ENCODE results near the gene GGT6. TPM values are rescaled to one million over a fixed set of nuclear protein-coding genes. Genes with fewer than 3 reads are reported as not detected.

Gene GGT6
- total RNA-seq (2014; rRNA removed) (not detected in 2 replicates), Bru-seq, nascent RNA (not detected), BruChase-seq, experiment 1, labeled RNA remaining after a 6-hour chase (not detected), BruChase-seq, experiment 2, labeled RNA remaining after a 2-hour chase (not detected)
- long read RNA-seq, result 0 reads

- ChIA-PET CTCF (no interaction called here), POLR2A (ENCODE audit: unreplicated experiment) (no interaction called here)
- no TSS peak for BruUV-seq (replicated peaks)
- Histone ChIP-seq H3F3A (ENCODE audit: low read length, unreplicated experiment) (no peaks in the 10 kb centered on the region), H3K79me2 (ENCODE audit: low read length) (no peaks in the 10 kb centered on the region), H2AFZ (ENCODE audit: low read length) (no peak within 1 kb of the TSS), H3K9me2 (replicated peaks; ENCODE audit: low read length) (no peaks in the 10 kb centered on the region), H3K27ac (ENCODE audit: low read length) (no peak within 1 kb of the TSS), H3K4me3 (ENCODE audit: low read length) (no peak within 1 kb of the TSS), H4K20me1 (ENCODE audit: low read length) (no peaks in the 10 kb centered on the region), H3K27me3 (ENCODE audit: low read length) (no peaks in the 10 kb centered on the region), H3K36me3 (ENCODE audit: low read depth, low read length) (no peaks in the 10 kb centered on the region), H3K9me3 (ENCODE audit: low read length) (no peaks in the 10 kb centered on the region), H3K4me1 (ENCODE audit: insufficient read depth, low read length) (no peaks in the 10 kb centered on the region; the same call in 1 of the 2 replicates), H3K9ac (ENCODE audit: low read length) (no peak within 1 kb of the TSS), H3K4me2 (ENCODE audit: low read length) (no peak within 1 kb of the TSS)
- intact Hi-C loops (cut with micrococcal nuclease), result no loop called here
- DNase-seq (no peak), ATAC-seq (no peak)
- TF ChIP-seq EZH2phosphoT487 (IDR thresholded peaks at IDR 0.05; ENCODE audit: borderline replicate concordance, low read length), result no peak
- TF ChIP-seq EZH2 (IDR thresholded peaks at IDR 0.05; ENCODE audit: low read length, unreplicated experiment), result no peak
- no peak for TF ChIP-seq CTCF (conservative IDR thresholded peaks at IDR 0.05; ENCODE audit: low read depth, low read length)
Observed at GRCh38 chr17:4560421-4560820, at the start of gene GGT6. Gene GGT6 (minus strand): TSS chr17:4560577. CDS start chr17:4560521, 56 bp downstream.

- Histone ChIP-seq H3K9me3 (ENCODE audit: low read length) (no peaks in the 10 kb centered on the region), H3K9me2 (replicated peaks; ENCODE audit: low read length) (no peaks in the 10 kb centered on the region), H4K20me1 (ENCODE audit: low read length) (no peaks in the 10 kb centered on the region), H3K79me2 (ENCODE audit: low read length) (no peaks in the 10 kb centered on the region), H3K36me3 (ENCODE audit: low read depth, low read length) (no peaks in the 10 kb centered on the region), H3K27me3 (ENCODE audit: low read length) (peaks cover 23% of the 10 kb centered on the region; the same call in 1 of the 2 replicates), H3K4me1 (ENCODE audit: insufficient read depth, low read length) (no peaks in the 10 kb centered on the region), H3K27ac (ENCODE audit: low read length) (no peak overlapping the region), H2AFZ (ENCODE audit: low read length) (no peak overlapping the region), H3K4me2 (ENCODE audit: low read length) (no peak overlapping the region), H3K4me3 (ENCODE audit: low read length) (no peak overlapping the region), H3K9ac (ENCODE audit: low read length) (no peak overlapping the region), H3F3A (ENCODE audit: low read length, unreplicated experiment) (no peaks in the 10 kb centered on the region)
- ChIA-PET POLR2A (ENCODE audit: unreplicated experiment) (no interaction called here), CTCF (no interaction called here)
- TF ChIP-seq EZH2phosphoT487 (IDR thresholded peaks at IDR 0.05; ENCODE audit: borderline replicate concordance, low read length) (no peak), CTCF (conservative IDR thresholded peaks at IDR 0.05; ENCODE audit: low read depth, low read length) (no peak), EZH2 (IDR thresholded peaks at IDR 0.05; ENCODE audit: low read length, unreplicated experiment) (no peak)
- no peak for ATAC-seq
- intact Hi-C loops (cut with micrococcal nuclease), result no loop called here
- BruUV-seq (replicated peaks), result no TSS peak
- DNase-seq, result no peak
Observed at GRCh38 chr17:4610162-4610561, 49.8 kb upstream of the GGT6 start.

GRCh38 chr17:4609761-4610160 is 49.4 kb upstream of the GGT6 start:
- no peaks in the 10 kb centered on the region for H3K36me3 ChIP-seq (ENCODE audit: low read depth, low read length)
- POLR2A ChIA-PET (ENCODE audit: unreplicated experiment), result no interaction called here
- H3K27ac ChIP-seq (ENCODE audit: low read length), result no peak overlapping the region
- no peak for TF ChIP-seq EZH2 (IDR thresholded peaks at IDR 0.05; ENCODE audit: low read length, unreplicated experiment)
- intact Hi-C loops (cut with micrococcal nuclease), result no loop called here
- no peaks in the 10 kb centered on the region for H3K4me1 ChIP-seq (ENCODE audit: insufficient read depth, low read length)
- no peak overlapping the region for H3K9ac ChIP-seq (ENCODE audit: low read length)
- no peaks in the 10 kb centered on the region for H3K79me2 ChIP-seq (ENCODE audit: low read length)
- no peaks in the 10 kb centered on the region for H3F3A ChIP-seq (ENCODE audit: low read length, unreplicated experiment)
- H3K27me3 ChIP-seq (ENCODE audit: low read length), result peaks cover 23% of the 10 kb centered on the region; the same call in 1 of the 2 replicates
- CTCF ChIA-PET, result no interaction called here
- no TSS peak for BruUV-seq (replicated peaks)
- no peaks in the 10 kb centered on the region for H3K9me3 ChIP-seq (ENCODE audit: low read length)
- H2AFZ ChIP-seq (ENCODE audit: low read length), result no peak overlapping the region
- H3K9me2 ChIP-seq (replicated peaks; ENCODE audit: low read length), result no peaks in the 10 kb centered on the region
- ATAC-seq (no peak), DNase-seq (no peak)
- H3K4me2 ChIP-seq (ENCODE audit: low read length), result no peak overlapping the region
- H4K20me1 ChIP-seq (ENCODE audit: low read length), result no peaks in the 10 kb centered on the region
- H3K4me3 ChIP-seq (ENCODE audit: low read length), result no peak overlapping the region

Data from PC-3 (cell line).